RWPE2 (cell line): Measurements from ENCODE around the gene DNAH11.

Experiments used
- ATAC-seq: fragments of 200-7000 bp; cut with Tn5 transposase; 3 replicates; pipeline ENCODE4 v1.9.1; 2021; ENCODE audit warnings: low read depth
- DNase-seq: peaks from one replicate; pipeline ENCODE4 v3.0.0-alpha.2; 2020; ENCODE audit warnings: low spot score
- H3K27ac ChIP-seq: fragments of 450-650 bp; 2 replicates; pipeline ENCODE4 v1.5.1; 2017; ENCODE audit warnings: mild to moderate bottlenecking; ENCODE audit not compliant: poor library complexity, severe bottlenecking
- H3K27me3 ChIP-seq: fragments of 250-450 bp; sonication (Bioruptor Pico); 2 replicates; pipeline ENCODE4 v1.5.1; 2021; ENCODE audit warnings: mild to moderate bottlenecking, moderate library complexity; ENCODE audit not compliant: insufficient read depth, poor library complexity, severe bottlenecking
- H3K36me3 ChIP-seq: fragments of 250-450 bp; sonication (Bioruptor Pico); 2 replicates; pipeline ENCODE4 v1.5.1; 2020; ENCODE audit warnings: low read depth, mild to moderate bottlenecking, moderate library complexity
- H3K4me1 ChIP-seq: fragments of 250-450 bp; sonication (Bioruptor Pico); 2 replicates; pipeline ENCODE4 v1.5.1; 2021; ENCODE audit warnings: mild to moderate bottlenecking, moderate library complexity; ENCODE audit not compliant: insufficient read depth, poor library complexity, severe bottlenecking
- H3K4me3 ChIP-seq: fragments of 250-450 bp; sonication (Bioruptor Pico); 2 replicates; pipeline ENCODE4 v1.5.1; 2021; ENCODE audit warnings: mild to moderate bottlenecking, moderate library complexity; ENCODE audit not compliant: severe bottlenecking
- H3K9me3 ChIP-seq: fragments of 250-450 bp; sonication (Bioruptor Pico); 2 replicates; pipeline ENCODE4 v1.5.1; 2021; ENCODE audit warnings: mild to moderate bottlenecking, moderate library complexity; ENCODE audit not compliant: severe bottlenecking
- CTCF ChIP-seq: fragments of 450-650 bp; IDR thresholded peaks from one replicate; pipeline ENCODE4 v1.5.1; 2017; ENCODE audit warnings: mild to moderate bottlenecking, moderate library complexity; ENCODE audit not compliant: poor library complexity, severe bottlenecking

Gene DNAH11

GRCh38 chr7:21947946-21948345, 405.1 kb downstream of the DNAH11 start:
- Histone ChIP-seq H3K9me3 (no peaks in the 10 kb centered on the region), H3K36me3 (peaks cover 10% of the 10 kb centered on the region), H3K27ac (no peak overlapping the region), H3K4me1 (peaks cover 18% of the 10 kb centered on the region), H3K4me3 (no peak overlapping the region), H3K27me3 (no peaks in the 10 kb centered on the region)
- ATAC-seq (no peak), DNase-seq (no peak)
- no peak for TF ChIP-seq CTCF

- H3K36me3 ChIP-seq = peaks cover 5% of the 10 kb centered on the region
- no peak overlapping the region for H3K4me3 ChIP-seq
- no peaks in the 10 kb centered on the region for H3K9me3 ChIP-seq
- ATAC-seq = no peak
- H3K27ac ChIP-seq = no peak overlapping the region
- no peaks in the 10 kb centered on the region for H3K27me3 ChIP-seq
- DNase-seq = no peak
- H3K4me1 ChIP-seq = peaks cover 14% of the 10 kb centered on the region
- no peak for TF ChIP-seq CTCF
These were observed 405.5 kb downstream of the DNAH11 start for GRCh38 chr7:21948364-21948763.

GRCh38 chr7:21948887-21949540, 406.2 kb downstream of the DNAH11 start:
- Histone ChIP-seq H3K4me3 (no peak overlapping the region), H3K9me3 (no peaks in the 10 kb centered on the region), H3K27me3 (no peaks in the 10 kb centered on the region), H3K4me1 (peaks cover 10% of the 10 kb centered on the region), H3K27ac (no peak overlapping the region), H3K36me3 (no peaks in the 10 kb centered on the region)
- DNase-seq (no peak), ATAC-seq (no peak)
- TF ChIP-seq CTCF = no peak
